GM18870 (cell line): ENCODE data around the gene PIH1D1.

Source experiments
- ATAC-seq: cut with Tn5 transposase; IDR thresholded peaks from one replicate; pipeline ENCODE4 v1.9.1; 2021; ENCODE audit warnings: moderate library complexity; ENCODE audit not compliant: unreplicated experiment

PIH1D1 gene

DNA sequence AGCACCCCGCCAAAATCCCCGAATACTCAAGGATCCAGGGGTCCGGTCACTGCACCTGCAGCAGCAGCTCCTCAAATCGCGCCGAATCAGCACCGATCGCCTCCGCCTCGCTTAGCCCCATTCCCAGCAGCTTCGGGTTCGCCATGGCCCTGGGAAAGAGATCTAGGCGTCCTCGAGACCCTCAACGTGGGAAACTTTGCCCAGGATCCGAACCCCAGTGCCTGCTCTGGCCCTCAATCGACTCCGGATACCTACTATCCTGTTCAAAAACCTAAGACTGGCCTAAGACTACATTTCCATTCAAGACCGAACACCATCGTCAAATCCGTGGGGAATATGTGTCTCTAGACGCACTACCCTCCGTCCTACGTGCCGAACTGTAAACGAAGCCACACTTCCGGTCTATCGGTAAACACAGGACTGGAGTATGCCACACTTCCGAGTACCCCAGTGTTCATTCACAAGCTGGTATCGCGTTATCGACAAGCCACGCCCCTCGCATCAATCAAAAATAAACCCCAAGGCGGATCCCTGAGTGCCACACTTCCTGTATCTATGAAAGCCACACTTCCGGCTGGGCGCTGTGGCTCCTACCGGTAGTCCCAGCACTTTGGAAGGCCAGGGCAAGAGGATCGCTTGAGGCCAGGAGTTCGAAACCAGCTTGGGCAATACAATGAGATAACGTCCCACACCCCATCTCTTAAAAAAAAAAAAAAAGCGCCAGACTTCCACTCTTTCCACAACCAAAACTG, at the start of gene PIH1D1:
TSS of gene PIH1D1 (minus strand) at position 385 of the 752 bp plus-strand sequence. CDS start at position 145, 240 bp downstream.
- ATAC-seq = peak; percentile 54

- no peak for ATAC-seq
Observed at GRCh38 chr19:49499030-49499670, 47.5 kb upstream of the PIH1D1 start.

DNA sequence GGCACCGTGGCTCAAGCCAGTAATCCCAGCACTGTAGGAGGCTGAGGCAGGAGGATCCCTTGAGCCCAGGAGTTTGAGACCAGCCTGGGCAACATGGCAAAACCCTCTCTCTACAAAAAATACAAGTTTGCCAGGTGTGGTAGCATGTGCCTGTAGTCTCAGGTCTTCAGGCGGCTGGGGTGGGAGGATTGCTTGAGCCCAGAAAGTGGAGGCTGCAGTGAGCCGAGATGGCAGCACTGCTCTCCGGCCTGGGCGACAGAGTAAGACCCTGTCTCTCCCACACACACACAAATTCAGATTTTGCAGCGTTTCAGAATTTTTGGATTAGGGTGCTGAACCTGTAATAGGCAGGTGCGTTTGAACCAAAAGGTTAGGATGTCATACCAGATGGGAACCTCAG, 46.9 kb upstream of the PIH1D1 start:
- no peak for ATAC-seq

DNA sequence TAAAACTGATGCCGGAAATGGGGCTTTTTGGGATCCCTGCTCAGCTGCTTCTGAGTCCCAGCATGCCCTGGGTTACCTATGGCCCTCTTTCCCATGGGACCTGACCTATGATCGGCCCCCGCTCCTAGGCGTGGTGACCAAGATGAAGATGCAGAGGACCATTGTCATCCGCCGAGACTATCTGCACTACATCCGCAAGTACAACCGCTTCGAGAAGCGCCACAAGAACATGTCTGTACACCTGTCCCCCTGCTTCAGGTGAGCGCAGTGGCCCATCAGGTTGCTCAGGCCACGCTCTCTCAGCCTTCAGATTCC, 46.1 kb upstream of the PIH1D1 start:
- ATAC-seq = no peak

DNA sequence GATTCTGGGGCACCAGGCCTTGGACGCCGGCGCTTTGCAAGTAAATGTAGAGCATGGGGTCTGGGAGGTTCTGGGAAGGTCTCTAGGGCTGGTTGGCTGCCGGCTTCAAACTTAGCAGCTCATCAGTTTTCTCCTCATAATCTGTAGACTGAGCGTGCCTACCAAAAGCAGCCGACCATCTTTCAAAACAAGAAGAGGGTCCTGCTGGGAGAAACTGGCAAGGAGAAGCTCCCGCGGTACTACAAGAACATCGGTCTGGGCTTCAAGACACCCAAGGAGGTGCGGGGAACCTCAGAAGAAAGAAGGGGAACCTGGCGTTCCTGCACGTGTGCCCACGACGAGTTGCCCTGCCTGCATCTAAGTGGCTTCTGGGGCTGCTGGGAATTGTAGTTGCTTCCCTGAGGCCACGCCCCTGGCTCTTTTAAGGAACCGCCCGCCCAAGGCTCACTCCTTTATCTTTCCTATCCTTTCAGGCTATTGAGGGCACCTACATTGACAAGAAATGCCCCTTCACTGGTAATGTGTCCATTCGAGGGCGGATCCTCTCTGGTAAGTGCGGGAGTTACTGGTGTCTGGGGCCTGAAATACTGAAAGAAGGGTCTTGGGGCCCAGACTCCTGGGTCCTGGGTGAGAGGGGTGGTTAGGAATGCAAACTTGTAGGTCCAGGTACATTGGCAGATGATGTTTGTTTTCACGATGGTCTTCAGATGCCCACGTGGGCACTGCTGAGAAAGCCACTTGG, 45.6 kb upstream of the PIH1D1 start:
- no peak for ATAC-seq

DNA sequence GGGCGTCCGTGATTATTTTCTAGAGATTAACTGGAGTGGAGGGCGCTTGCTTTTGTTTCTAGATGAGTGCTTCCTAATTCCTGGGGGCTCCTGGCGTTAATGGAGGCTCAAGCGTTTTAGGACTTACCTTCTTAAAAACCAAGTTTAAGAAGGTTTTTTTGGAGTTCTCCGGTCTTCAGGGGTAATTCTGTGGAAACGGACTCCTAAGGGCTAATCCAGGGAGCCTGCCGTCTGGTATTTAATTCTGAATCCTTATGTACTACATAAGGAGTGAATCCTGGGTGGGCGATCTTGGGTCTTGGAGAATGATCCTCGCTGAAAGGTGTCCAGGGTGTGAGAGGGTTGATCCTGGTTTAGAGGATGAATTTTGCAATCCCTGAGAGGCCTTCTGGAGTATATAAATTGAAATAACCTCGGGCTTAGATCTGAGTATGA, 45.0 kb upstream of the PIH1D1 start:
- ATAC-seq = no peak

- no peak for ATAC-seq
Observed at GRCh38 chr19:49492573-49493405, 41.2 kb upstream of the PIH1D1 start.

- no peak for ATAC-seq
Observed at GRCh38 chr19:49491804-49492572, 40.4 kb upstream of the PIH1D1 start.

DNA sequence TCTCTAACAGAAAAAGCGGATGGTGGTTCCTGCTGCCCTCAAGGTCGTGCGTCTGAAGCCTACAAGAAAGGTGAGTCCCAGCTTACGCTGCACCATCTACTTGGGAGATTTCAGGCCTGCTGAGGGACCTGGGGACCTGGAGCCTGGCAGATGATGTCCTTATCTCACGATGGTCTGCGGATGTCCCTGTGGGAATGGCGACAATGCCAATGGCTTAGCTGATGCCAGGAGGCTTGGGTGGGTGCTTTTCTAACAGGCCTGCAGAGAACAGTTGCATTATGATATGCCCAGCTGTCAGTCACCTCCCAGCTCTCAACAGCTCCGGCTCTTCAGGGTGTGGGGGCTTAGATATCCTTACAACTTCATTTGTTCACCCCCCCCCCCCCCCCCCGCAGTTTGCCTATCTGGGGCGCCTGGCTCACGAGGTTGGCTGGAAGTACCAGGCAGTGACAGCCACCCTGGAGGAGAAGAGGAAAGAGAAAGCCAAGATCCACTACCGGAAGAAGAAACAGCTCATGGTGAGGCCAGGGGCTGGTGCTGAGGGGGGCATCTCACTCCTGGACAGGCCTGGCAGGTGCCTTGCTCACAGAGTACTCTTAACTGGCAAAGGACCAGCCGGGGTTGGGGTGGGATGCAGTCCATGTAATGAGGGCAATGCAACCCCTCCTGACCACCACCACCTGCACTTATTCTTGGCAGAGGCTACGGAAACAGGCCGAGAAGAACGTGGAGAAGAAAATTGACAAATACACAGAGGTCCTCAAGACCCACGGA, 39.6 kb upstream of the PIH1D1 start:
- ATAC-seq = no peak

DNA sequence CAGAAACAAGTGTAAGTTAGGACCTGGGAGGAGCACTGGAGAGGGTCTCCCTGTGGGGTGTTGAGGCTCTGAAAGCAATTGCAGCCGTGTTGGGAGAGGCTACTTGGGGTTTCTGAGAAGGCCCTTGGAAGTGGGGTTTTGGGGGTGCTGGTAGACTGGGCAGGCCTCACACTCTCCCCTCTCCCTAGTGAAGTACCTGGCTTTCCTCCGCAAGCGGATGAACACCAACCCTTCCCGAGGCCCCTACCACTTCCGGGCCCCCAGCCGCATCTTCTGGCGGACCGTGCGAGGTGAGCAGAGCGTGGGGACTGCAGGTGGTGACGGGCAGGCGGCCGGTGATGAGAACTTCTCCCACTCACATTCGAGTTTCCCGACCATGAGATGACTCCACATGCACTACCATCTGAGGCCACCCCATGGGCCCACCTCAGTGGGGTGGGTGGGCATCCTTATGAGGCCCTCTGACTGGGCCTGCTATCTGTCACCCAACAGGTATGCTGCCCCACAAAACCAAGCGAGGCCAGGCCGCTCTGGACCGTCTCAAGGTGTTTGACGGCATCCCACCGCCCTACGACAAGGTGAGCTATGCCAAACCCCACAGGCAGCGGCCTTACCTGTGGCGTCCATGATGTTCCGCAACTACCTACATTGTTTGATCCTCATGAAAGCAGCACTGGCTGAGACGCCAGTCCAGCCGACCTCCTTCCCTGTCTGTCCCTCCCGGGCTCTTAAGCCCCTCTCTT, 38.8 kb upstream of the PIH1D1 start:
- no peak for ATAC-seq

- ATAC-seq = no peak
Observed at GRCh38 chr19:49489601-49490167, 38.1 kb upstream of the PIH1D1 start.

DNA sequence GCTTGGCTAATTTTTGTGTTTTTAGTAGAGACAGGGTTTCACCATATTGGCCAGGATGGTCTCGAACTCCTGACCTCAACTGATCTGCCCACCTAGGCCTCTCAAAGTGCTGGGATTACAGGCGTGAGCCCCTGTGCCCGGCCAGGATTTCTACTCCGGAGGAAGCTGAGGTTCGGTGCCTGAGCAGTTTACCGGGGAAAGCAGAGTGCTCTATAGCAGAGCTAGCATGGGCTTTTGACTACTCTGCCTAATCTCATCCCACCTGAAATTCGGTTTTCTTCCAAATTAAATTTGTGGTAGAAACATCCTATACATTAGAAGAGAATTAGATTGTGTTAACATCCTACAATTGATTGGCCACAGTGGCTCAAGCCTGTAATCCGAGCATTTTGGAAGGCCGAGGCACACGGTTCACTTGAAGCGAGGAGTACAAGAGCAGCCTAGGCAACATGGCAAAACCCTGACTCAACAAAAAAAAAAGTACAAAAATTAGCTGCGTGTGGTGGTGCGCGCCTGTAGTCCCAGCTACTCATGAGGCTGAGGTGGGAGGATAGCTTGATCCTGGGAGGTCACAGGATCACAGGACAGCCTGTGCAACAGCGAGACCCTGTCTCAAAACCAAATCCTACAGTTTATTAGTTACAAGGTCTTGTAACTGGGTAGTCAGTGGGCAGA, 37.4 kb upstream of the PIH1D1 start:
- ATAC-seq = no peak

DNA sequence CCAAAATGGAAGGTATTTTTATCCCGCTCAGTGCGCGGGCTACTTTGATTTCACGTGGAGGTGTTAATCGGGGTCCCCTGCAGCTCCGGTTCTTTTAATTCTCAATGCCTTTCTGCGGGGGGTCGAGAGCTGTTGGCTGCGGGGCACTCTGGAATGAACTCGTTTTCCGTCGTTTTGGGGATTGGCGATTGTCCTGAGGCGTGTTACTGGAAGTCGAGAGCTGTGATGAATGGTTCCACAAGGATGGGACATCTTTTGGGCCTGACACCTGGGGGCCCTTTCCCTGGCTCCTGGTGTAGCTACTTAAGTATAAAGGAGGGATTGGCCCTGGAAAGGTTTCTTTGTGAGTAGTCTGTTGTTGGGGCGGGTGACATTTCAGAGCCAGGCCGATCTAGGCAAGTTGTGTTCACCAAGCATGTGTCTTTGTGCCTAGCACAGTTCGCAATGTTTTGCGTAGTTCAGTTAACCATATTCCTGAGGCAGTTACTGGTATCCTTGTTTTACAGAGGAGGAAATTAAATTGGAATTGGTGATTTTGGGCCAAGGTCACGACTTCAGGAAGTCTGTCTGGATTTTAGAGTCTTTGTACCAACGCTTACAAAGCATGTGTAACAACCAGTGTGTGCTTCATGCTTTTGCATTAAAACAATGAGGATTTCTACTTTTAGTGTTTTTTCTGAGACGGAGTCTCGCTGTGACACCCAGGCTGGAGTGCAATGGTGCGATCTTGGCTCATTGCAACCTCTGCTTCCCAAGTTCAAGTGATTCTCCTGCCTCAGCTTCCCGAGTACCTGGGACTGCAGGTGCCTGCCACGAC, 36.6 kb upstream of the PIH1D1 start:
- ATAC-seq = no peak

DNA sequence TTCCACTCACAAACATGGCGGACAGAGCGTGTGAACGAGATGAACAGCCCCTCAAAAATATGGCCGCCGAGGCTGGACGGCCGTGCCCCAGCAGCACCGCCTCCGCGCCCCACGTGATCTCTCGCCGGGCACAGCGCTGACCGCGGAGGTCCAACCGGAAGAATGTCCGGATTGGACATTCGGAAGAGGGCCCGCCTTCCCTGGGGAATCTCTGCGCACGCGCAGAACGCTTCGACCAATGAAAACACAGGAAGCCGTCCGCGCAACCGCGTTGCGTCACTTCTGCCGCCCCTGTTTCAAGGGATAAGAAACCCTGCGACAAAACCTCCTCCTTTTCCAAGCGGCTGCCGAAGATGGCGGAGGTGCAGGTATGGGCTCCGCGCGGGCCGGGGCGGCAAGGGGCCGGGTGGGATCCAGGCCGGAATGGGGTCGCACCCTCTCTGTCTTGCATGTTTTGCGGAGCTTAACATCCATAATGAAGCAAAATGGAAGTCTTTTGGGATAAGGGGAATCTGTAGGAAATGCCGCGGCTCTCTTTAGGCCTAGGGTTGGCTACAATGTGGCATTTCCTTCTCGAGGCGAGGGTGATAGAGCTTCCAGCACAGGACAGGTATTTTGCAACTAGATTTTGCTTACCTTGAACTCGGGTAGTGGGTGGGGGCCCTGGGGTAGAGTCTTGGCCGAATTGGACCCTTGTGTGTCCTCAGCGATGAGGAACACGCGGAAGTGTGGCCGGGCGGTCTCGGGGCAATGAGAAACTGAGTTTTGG, 35.8 kb upstream of the PIH1D1 start, which contains the start of gene RPL13A:
TSS of gene RPL13A (plus strand) at position 332 of the 769 bp plus-strand sequence. CDS start at position 354, 22 bp downstream.
- peak; percentile 80 for ATAC-seq

- no peak for ATAC-seq
Observed at GRCh38 chr19:49486710-49487276, 35.2 kb upstream of the PIH1D1 start.

- ATAC-seq = no peak
Observed at GRCh38 chr19:49486232-49486631, 34.6 kb upstream of the PIH1D1 start.
